LNCAP (cell line): ENCODE results near the gene IGSF21.

Experiments used
- TF ChIP-seq, protein P1 (sequence below): fragments of 450-650 bp; IDR thresholded peaks from 2 replicates; pipeline ENCODE4 v1.5.1; 2017; ENCODE audit warnings: mild to moderate bottlenecking

IGSF21 gene

DNA sequence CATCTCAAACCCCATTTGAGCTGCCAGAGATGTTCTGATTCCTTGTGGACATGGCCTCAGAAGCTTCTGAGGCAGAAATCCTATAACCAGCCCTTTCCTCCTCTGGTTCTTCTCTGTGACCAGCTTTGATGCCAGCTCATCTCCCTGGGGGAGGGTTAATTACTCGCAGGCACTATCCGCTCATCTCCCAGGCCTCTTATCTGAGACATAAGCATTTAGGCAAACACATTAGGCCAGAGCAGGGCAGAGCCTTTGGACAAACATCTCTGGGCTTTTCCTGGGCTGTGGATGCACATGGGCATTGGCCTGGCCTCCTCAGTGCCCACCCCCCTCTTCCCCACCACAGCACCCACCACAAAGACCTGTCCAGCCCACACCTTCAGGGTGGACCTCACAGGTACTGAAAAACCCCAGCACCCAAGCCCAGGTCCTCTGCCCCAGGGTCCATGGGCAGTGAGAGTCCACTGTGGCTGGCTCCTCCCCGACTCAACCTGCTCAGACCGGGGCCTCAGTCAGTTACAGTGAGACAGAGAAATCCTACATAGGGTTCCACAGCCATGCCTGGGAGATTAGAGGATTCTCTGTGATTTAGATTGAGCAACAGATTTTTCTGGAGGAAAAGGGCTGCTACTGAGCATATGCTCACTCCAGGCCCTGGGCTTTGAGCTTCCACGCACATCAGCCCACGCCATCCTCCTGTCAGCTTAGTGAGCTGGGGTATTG, 26.9 kb downstream of the IGSF21 start:
- TF ChIP-seq, protein P1, sequence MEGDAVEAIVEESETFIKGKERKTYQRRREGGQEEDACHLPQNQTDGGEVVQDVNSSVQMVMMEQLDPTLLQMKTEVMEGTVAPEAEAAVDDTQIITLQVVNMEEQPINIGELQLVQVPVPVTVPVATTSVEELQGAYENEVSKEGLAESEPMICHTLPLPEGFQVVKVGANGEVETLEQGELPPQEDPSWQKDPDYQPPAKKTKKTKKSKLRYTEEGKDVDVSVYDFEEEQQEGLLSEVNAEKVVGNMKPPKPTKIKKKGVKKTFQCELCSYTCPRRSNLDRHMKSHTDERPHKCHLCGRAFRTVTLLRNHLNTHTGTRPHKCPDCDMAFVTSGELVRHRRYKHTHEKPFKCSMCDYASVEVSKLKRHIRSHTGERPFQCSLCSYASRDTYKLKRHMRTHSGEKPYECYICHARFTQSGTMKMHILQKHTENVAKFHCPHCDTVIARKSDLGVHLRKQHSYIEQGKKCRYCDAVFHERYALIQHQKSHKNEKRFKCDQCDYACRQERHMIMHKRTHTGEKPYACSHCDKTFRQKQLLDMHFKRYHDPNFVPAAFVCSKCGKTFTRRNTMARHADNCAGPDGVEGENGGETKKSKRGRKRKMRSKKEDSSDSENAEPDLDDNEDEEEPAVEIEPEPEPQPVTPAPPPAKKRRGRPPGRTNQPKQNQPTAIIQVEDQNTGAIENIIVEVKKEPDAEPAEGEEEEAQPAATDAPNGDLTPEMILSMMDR: no peak

DNA sequence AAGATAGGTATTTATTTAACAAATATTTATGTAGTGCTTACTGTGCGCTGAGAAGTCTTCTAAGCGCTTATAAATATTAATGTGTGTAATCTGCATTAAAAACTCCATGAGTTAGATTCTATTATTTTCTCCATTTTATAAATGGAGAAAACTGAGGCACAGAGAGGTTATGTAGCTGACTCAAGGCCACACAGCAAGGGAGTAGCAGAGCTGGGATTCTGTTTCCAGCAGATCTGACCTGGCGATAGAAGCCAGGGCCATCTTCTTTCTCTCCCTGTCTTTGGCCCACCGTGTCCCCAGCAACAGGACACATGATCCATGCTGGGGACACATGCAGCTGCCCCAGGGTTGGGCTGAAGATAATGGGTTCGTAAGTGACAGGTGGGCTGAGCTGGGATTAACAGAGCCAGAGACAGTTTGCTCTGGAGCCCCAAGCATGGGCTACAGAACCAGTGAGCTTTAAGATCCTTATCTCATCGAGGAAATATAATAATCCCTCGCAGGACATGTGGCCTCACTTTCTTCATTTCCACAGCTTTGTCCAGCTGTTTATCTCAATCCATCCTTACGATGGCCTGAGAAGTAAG, 30.3 kb downstream of the IGSF21 start:
- TF ChIP-seq, protein P1: no peak

DNA sequence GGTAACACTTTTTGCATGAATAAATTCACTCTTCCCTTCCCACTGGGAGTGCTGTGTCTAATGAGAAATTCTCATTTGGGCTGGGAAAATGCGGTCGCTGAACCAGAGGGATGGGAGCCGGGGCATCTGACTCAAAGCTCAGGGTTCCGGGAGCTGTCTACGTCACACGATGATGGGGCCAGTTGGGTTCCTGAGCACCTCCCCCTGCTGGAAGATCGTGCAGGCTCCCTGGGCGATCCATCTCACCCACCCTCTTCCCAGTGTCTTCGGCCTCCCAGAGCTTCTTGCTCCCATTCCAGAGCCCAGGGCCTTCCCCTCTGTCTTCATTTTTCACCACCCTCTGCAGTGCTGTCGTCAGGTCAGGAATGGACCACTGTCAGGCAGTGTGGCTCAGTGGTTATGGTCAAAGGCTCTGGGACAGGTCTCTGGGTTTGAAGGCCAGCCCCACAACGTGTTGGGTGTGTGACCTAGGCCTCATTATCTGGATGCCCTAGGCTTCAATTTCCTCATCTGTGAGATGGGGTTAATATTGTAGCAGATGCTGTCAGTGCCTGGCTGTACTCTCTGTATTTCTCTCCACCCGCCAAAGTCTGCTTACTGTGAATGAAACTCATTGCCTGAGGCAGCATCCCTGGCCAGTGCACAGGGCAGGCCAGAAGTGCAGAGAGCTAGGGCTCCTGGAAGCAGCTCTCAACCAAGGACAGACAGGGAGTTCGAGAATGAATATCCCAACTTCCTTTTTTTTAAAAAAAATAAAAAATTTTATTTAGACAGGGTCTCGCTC, 31.8 kb downstream of the IGSF21 start:
- TF ChIP-seq, protein P1: no peak

DNA sequence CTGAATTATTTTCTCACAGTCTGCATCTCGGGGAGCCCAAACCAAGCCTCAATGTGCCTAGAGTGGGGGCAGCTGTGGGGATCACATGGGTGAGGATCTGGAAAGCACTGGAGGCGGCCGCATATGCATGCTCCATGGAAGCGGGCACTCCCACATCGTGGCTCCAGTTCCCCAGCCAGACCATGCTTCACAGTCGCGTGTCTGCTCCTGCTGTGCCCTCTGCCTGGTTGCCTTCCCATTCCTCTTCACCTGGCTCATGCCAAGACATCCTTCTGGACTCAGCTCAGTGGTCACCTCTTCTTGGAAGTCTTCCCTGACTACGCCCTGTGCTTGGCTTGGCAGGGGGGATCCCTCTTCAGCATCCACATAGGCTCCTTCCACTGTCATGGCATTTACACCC, 32.8 kb downstream of the IGSF21 start:
- TF ChIP-seq, protein P1: no peak

DNA sequence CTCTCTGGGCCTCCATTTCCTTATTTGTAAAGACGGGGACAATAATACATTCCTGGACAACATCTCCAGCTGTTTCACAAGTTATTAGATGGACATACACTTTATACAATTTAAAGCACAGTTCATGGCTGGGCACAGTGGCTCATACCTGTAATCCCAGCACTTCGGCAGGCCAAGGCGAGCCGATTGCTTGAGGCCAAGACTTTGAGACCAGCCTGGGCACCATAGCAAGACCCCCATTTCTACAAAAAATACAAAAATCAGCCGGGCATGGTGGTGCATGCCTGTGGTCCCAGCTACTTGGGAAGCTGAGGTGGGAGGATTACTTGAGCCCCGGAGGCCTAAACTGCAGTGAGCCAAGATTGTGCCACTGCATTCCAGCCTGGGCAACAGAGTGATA, 34.1 kb downstream of the IGSF21 start:
- TF ChIP-seq, protein P1: no peak

DNA sequence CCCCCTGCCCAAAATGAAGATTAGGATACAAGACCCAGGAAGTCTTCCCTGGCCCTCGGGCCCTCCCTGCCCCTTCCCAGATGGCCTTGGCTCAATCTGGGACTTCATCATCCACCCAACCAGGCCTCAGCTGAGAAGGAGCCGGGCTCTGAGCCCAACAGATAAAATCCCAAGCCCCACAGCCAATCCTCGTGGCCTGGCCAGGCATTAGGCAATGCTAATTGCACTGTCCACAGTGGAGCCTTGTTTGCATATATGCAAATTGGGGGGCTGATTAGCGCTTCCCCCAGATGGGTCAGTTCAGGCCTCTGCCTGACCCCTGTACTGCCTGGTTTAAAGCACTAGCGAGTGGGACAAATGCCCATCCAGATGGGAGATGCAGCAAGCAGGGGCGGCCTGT, 34.9 kb downstream of the IGSF21 start:
- TF ChIP-seq, protein P1: no peak

DNA sequence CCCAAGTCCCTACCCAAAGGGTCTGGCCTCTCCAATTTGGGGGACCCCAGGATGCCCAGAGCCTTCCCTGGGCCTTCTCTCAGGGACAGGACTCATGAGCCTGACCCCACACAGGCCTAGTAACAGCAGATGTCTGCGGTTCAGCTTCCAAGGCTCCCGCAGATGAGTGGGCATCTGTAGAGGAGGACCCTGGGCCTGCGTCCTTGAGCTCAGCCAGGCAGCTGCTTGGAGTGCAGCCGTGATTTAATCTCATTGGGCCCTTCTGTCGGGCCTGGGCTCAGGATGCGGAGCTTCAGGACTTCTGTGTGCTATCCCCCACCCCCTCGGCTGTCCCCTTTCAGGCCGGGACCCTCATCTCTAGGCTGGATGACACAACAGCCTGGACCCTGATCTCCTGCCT, 35.4 kb downstream of the IGSF21 start:
- TF ChIP-seq, protein P1: no peak
